GM21526 (cell line): Measurements from ENCODE around the gene ITGA11.

Source experiments
- ATAC-seq: cut with Tn5 transposase; IDR thresholded peaks from one replicate; pipeline ENCODE4 v1.9.1; 2021; ENCODE audit warnings: moderate library complexity; ENCODE audit not compliant: unreplicated experiment, low FRiP score

The ITGA11 gene

GRCh38 chr15:68449389-68449788 lies 17.4 kb upstream of the ITGA11 start:
- no peak for ATAC-seq

- ATAC-seq = no peak
These were observed 16.2 kb upstream of the ITGA11 start for GRCh38 chr15:68447976-68448755.

- no peak for ATAC-seq
These were observed 15.2 kb upstream of the ITGA11 start for GRCh38 chr15:68447209-68447608.

GRCh38 chr15:68445351-68445750 lies 13.4 kb upstream of the ITGA11 start:
- ATAC-seq = no peak

GRCh38 chr15:68444336-68444735 lies 12.4 kb upstream of the ITGA11 start:
- no peak for ATAC-seq

GRCh38 chr15:68442903-68443302 lies 10.9 kb upstream of the ITGA11 start:
- ATAC-seq = no peak

- ATAC-seq = no peak
These were observed 10.1 kb upstream of the ITGA11 start for GRCh38 chr15:68442041-68442440.

GRCh38 chr15:68441045-68441743 lies 9.2 kb upstream of the ITGA11 start:
- no peak for ATAC-seq

GRCh38 chr15:68440136-68440535 lies 8.2 kb upstream of the ITGA11 start:
- no peak for ATAC-seq

- ATAC-seq = no peak
These were observed 7.5 kb upstream of the ITGA11 start for GRCh38 chr15:68439506-68439905.

GRCh38 chr15:68436680-68437079 lies 4.7 kb upstream of the ITGA11 start:
- no peak for ATAC-seq

- no peak for ATAC-seq
These were observed 4.0 kb upstream of the ITGA11 start for GRCh38 chr15:68435966-68436365.

- no peak for ATAC-seq
These were observed 2.1 kb upstream of the ITGA11 start for GRCh38 chr15:68434021-68434420.

- no peak for ATAC-seq
These were observed 1.6 kb upstream of the ITGA11 start for GRCh38 chr15:68433551-68433950.

- ATAC-seq = no peak
These were observed 590 bp upstream of the ITGA11 start for GRCh38 chr15:68432441-68433064.

- no peak for ATAC-seq
These were observed 749 bp downstream of the ITGA11 start for GRCh38 chr15:68431037-68431791.

- no peak for ATAC-seq
These were observed 1.4 kb downstream of the ITGA11 start for GRCh38 chr15:68430471-68431036.

GRCh38 chr15:68429691-68430470 lies 2.1 kb downstream of the ITGA11 start:
- no peak for ATAC-seq

- no peak for ATAC-seq
These were observed 3.5 kb downstream of the ITGA11 start for GRCh38 chr15:68428431-68428940.

GRCh38 chr15:68427963-68428362 lies 4.0 kb downstream of the ITGA11 start:
- no peak for ATAC-seq
